Heart right ventricle (tissue), 16 donors: ENCODE data around the gene RPS6KA6. TPM values are rescaled to one million over a fixed set of nuclear protein-coding genes. Genes with fewer than 3 reads are reported as not detected.

Experiments
- ATAC-seq, 8 donors: fragments of 200-7000 bp; cut with Tn5 transposase; one replicate each; pipeline ENCODE4 v1.9.1; 2020; ENCODE audit warnings: mild to moderate bottlenecking in 8 of 8, moderate library complexity in 8 of 8, moderate number of reproducible peaks in 1 of 8
- DNase-seq, 2 donors: peaks; one replicate each; pipeline ENCODE4 v3.0.0-alpha.2; 2020
- H3K27ac ChIP-seq, 10 donors: fragments of 200-600 bp; sonication (generic) in 2 of 10; one replicate each; pipeline versions ENCODE4 v1.5.0 to v1.8.0; 2020 to 2022; ENCODE audit warnings: mild to moderate bottlenecking in 3 of 10
- H3K27me3 ChIP-seq, 7 donors: fragments of 200-600 bp; one replicate each; pipeline ENCODE4 v1.8.0; 2021 to 2022; ENCODE audit warnings: mild to moderate bottlenecking in 2 of 7
- H3K36me3 ChIP-seq, 9 donors: fragments of 200-600 bp; sonication (generic) in 1 of 9; one replicate each; pipeline versions ENCODE4 v1.5.0 to v1.8.0; 2020 to 2022; ENCODE audit warnings: mild to moderate bottlenecking in 2 of 9
- H3K4me1 ChIP-seq, 9 donors: fragments of 200-600 bp; sonication (generic) in 1 of 9; one replicate each; pipeline versions ENCODE4 v1.5.0 to v1.8.0; 2020 to 2022; ENCODE audit warnings: mild to moderate bottlenecking in 4 of 9
- H3K4me3 ChIP-seq, 10 donors: fragments of 200-600 bp; sonication (generic) in 2 of 10; one replicate each; pipeline versions ENCODE4 v1.5.0 to v1.8.0; 2020 to 2022; ENCODE audit warnings: mild to moderate bottlenecking in 7 of 10, moderate library complexity in 2 of 10
- H3K9me3 ChIP-seq, 11 donors: fragments of 200-600 bp in 10 of 11; sonication (generic) in 2 of 11; one replicate each; pipeline versions ENCODE4 v1.5.0 to v1.8.0; 2013 to 2022; ENCODE audit warnings: mild to moderate bottlenecking in 2 of 11, control low read depth in 1 of 11, moderate library complexity in 1 of 11
- CTCF ChIP-seq, 9 donors: fragments of 200-600 bp; sonication (generic) in 2 of 9; IDR thresholded peaks; one replicate each; pipeline versions ENCODE4 v1.5.0 to v1.8.0; 2021 to 2022; ENCODE audit warnings: antibody characterized with exemption in 9 of 9, mild to moderate bottlenecking in 5 of 9, moderate library complexity in 1 of 9
- whole genome bisulfite sequencing, 2 donors: extraction: QIAGEN DNeasy Blood & Tissue Kit; methylation state at CpG; one replicate each; pipeline ENCODE4 v1.1.7; 2013; ENCODE audit warnings: inconsistent platforms in 1 of 2; 5-methylcytosine and 5-hydroxymethylcytosine counted together
- intact Hi-C, 10 donors: fragments of 100-400 bp; cut with DNase I; formaldehyde crosslinking; loops; one replicate each; pipeline versions ENCODE4 v1.11.1 to v1.14.2; 2022
- polyA plus RNA-seq, 2 donors: library from polyadenylated mRNA; stranded (reverse); fragments of 200-250 nt; gene quantifications; one replicate each; pipeline ENCODE4 v1.2.3, GENCODE V29; 2013
- total RNA-seq, 10 donors: library from RNA; stranded (reverse); fragmentation: NEBNext Ultra II Directional in 3 of 10; extraction: Animal tissue kit (Norgen Biotek cat#: 25700) in 3 of 10; gene quantifications; one replicate each; pipeline versions ENCODE4 v1.2.1 to v1.2.4, GENCODE V29; 2021 to 2023
- donor health status: Arrhythmogenic right ventricular cardiomyopathy.
- donor health status: ischemic (EF 13 %, LVEDD 7.1; RV severe dilation, severe dysfunction).
- donor health status: healthy with polysubstance abuse.
- donor health status: DM: no; HTN: yes; CAD: no.
- donor health status: DM: no; HTN: no; CAD: no.
- donor health status: ischemic (EF 25% LVEDD 6.9; RV normal size, moderate dysfunction).
- donor health status: ischemic (EF 25% LVEDD 5.7; RV mildly dilated, moderate dysfunction).
- donor health status: healthy.
- donor health status: DM: yes; HTN: yes; CAD: no.
- donor health status: Ischemic cardiomyopathy.
- donor health status: ischemic (EF 35%, LVEDD 5.7; RV mildly dilated, moderate dysfunction).
- donor health status: nonischemic (EF 11% LVEDD 7.7; RV severe dilation, severe dysfunction).
- donor health status: DM: yes; HTN: yes; CAD: no.
- donor health status: PGD.
- donor health status: ischemic (EF 29% LVEDD 5.4; RV normal size, mild dysfunction).
- donor health status: nonischemic (EF 23%, LVEDD 6.1; RV moderate dilation, normal function).

Gene RPS6KA6
- total and polyA plus RNA-seq, 12 donors, result 0.04 to 1.3 (median 0.45) TPM

GRCh38 chrX:84189125-84189524 lies 1.1 kb upstream of the RPS6KA6 start:
- peaks cover 0 to 39% (median 2%) of the 10 kb centered on the region in 7 donors for H3K27me3 ChIP-seq
- DNase-seq, result no peak
- H3K4me1 ChIP-seq, result peaks cover 0 to 4% (median 0%) of the 10 kb centered on the region in 9 donors
- TF ChIP-seq CTCF (IDR thresholded peaks at IDR 0.05), result no peak
- H3K9me3 ChIP-seq, result peaks cover 0 to 3% (median 0%) of the 10 kb centered on the region in 11 donors
- WGBS, 2 donors, result 44 to 54% methylated on average over 6 of the region's 6 CpGs
- no peaks in the 10 kb centered on the region for H3K36me3 ChIP-seq
- no peak for ATAC-seq
- H3K27ac ChIP-seq, result no peak overlapping the region
- H3K4me3 ChIP-seq, result no peak overlapping the region
- intact Hi-C loops, result no loop called here

GRCh38 chrX:84188320-84188834 lies 378 bp upstream of the RPS6KA6 start:
- ATAC-seq, result peak in 5 of 8 donors; percentile 30 to 63 (median 41)
- no peak overlapping the region for H3K27ac ChIP-seq

GRCh38 chrX:84186603-84187532 lies 1.1 kb downstream of the RPS6KA6 start:
- H3K36me3 ChIP-seq, result no peaks in the 10 kb centered on the region
- H3K9me3 ChIP-seq, result no peaks in the 10 kb centered on the region
- H3K27ac ChIP-seq, result no peak overlapping the region
- intact Hi-C loops, result no loop called here
- TF ChIP-seq CTCF (IDR thresholded peaks at IDR 0.05), result no peak
- H3K4me1 ChIP-seq, result peaks cover 0 to 4% (median 0%) of the 10 kb centered on the region in 9 donors
- H3K27me3 ChIP-seq, result peaks cover 0 to 44% (median 2%) of the 10 kb centered on the region in 7 donors
- H3K4me3 ChIP-seq, result peak overlapping the region; percentile 21 to 56 (median 52)
- DNase-seq (no peak), ATAC-seq (no peak)
- WGBS, 2 donors, result 9 to 10% methylated on average over 26 to 28 of the region's 28 CpGs

More at GRCh38 chrX:84188320-84188834, 378 bp upstream of the RPS6KA6 start:
- 2 to 9% methylated on average over 13 to 18 of the region's 19 CpGs for WGBS, 2 donors
- intact Hi-C loops, result no loop called here
- H3K4me3 ChIP-seq, result peak overlapping the region in 9 of 10 donors; percentile 31 to 56 (median 52)
- peaks cover 0 to 39% (median 2%) of the 10 kb centered on the region in 7 donors for H3K27me3 ChIP-seq
- DNase-seq, result peak; percentile 8 to 30
- TF ChIP-seq CTCF (IDR thresholded peaks at IDR 0.05), result no peak
- H3K9me3 ChIP-seq, result no peaks in the 10 kb centered on the region
- no peaks in the 10 kb centered on the region for H3K36me3 ChIP-seq
- peaks cover 0 to 4% (median 0%) of the 10 kb centered on the region in 9 donors for H3K4me1 ChIP-seq

GRCh38 chrX:84182516-84182915 lies 5.5 kb downstream of the RPS6KA6 start:
- intact Hi-C loops, result no loop called here
- Histone ChIP-seq H3K27ac (no peak overlapping the region), H3K9me3 (no peaks in the 10 kb centered on the region), H3K36me3 (no peaks in the 10 kb centered on the region), H3K4me3 (no peak overlapping the region), H3K4me1 (peaks cover 0 to 4% (median 0%) of the 10 kb centered on the region in 9 donors), H3K27me3 (peaks cover 0 to 27% (median 2%) of the 10 kb centered on the region in 7 donors)
- ATAC-seq, result no peak
- DNase-seq, result no peak
- no peak for TF ChIP-seq CTCF (IDR thresholded peaks at IDR 0.05)
- WGBS, 2 donors, result 94 to 95% methylated on average over 2 of the region's 2 CpGs
